Transverse colon (tissue), 3 donors: ENCODE measurements around the gene VAT1.

ENCODE experiments used
- CTCF ChIP-seq, 5 experiments: fragments of 200-600 bp in 3 of 5; fragments of 450-650 bp in 2 of 5; sonication (generic) in 3 of 5; IDR thresholded peaks; 1 replicate in 2 of 5; 2 replicates in 3 of 5; pipeline ENCODE4 v1.5.1; 2016 to 2017; ENCODE audit warnings: antibody characterized with exemption in 5 of 5, inconsistent platforms in 3 of 5, mild to moderate bottlenecking in 2 of 5, moderate library complexity in 1 of 5
- POLR2A ChIP-seq: fragments of 450-650 bp; IDR thresholded peaks from one replicate; pipeline ENCODE4 v1.6.1; 2016; ENCODE audit warnings: antibody characterized with exemption, mild to moderate bottlenecking, moderate library complexity

GRCh38 chr17:43062984-43063638, 40.9 kb upstream of the VAT1 start:
- no peak for TF ChIP-seq CTCF (IDR thresholded peaks at IDR 0.05)
- no peak for TF ChIP-seq POLR2A
